ENCODE results near the gene CDK14. TPM values are rescaled to one million over a fixed set of nuclear protein-coding genes. Genes with fewer than 3 reads are reported as not detected.

The CDK14 gene
- total RNA-seq, 6 donors from 2014 or later, result 21.7 to 53.4 (median 37.1) TPM

- H3K4me3 ChIP-seq, result no peak overlapping the region
- 80 to 89% methylated on average over 3 of the region's 3 CpGs for WGBS, 2 donors
- H3K9me3 ChIP-seq, result peaks cover 0 to 6% (median 5%) of the 10 kb centered on the region in 4 donors
- no peak overlapping the region for H3K27ac ChIP-seq
- TF ChIP-seq POLR2A (IDR thresholded peaks at IDR 0.05), result no peak
- no peak for TF ChIP-seq POLR2AphosphoS5 (IDR thresholded peaks at IDR 0.05)
- no peak for TF ChIP-seq EP300 (IDR thresholded peaks at IDR 0.05)
- TF ChIP-seq, protein P1, sequence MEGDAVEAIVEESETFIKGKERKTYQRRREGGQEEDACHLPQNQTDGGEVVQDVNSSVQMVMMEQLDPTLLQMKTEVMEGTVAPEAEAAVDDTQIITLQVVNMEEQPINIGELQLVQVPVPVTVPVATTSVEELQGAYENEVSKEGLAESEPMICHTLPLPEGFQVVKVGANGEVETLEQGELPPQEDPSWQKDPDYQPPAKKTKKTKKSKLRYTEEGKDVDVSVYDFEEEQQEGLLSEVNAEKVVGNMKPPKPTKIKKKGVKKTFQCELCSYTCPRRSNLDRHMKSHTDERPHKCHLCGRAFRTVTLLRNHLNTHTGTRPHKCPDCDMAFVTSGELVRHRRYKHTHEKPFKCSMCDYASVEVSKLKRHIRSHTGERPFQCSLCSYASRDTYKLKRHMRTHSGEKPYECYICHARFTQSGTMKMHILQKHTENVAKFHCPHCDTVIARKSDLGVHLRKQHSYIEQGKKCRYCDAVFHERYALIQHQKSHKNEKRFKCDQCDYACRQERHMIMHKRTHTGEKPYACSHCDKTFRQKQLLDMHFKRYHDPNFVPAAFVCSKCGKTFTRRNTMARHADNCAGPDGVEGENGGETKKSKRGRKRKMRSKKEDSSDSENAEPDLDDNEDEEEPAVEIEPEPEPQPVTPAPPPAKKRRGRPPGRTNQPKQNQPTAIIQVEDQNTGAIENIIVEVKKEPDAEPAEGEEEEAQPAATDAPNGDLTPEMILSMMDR (IDR thresholded peaks at IDR 0.05), result no peak
- no peak for ATAC-seq (ENCODE audit: low FRiP score in 2 of 2)
- H3K27me3 ChIP-seq, result no peaks in the 10 kb centered on the region
- DNase-seq, result no peak
- H3K4me1 ChIP-seq, result no peaks in the 10 kb centered on the region
- no peaks in the 10 kb centered on the region for H3K36me3 ChIP-seq
Measured at GRCh38 chr7:90839727-90840291, 243.7 kb downstream of the CDK14 start.

DNA sequence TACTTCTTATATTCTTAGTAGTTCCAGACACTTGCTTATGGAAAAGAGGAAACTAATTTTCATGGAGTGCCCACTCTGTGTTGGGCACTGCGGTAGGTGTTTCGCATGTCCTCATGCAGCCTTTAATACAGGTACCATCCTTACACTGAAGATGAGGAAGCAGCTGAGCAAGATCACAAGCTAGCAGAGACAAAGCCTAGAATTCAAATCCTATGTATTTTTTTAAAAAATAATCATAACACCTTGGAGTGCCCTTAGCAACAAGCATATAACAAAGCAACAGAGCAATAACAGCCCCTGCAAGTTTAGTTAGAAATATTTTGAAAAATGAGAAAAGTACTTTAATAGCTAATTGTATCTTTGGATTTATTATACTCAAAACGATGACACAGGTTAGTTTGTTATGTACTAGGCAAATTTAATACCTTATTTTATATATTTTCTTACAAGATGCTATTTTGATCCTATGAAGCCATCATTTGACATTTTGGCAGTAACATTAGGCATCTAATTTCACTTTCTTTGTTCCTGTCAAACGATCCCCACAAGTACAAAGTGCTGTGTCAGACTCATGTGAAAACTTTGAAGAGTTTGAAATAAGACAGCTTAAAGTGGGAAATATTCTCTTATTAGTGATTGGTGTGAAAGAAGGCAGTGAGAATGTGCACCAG lies 245.8 kb downstream of the CDK14 start:
- H3K4me1 ChIP-seq, result no peaks in the 10 kb centered on the region
- no peak overlapping the region for H3K27ac ChIP-seq
- TF ChIP-seq POLR2A (IDR thresholded peaks at IDR 0.05) (no peak), POLR2AphosphoS5 (IDR thresholded peaks at IDR 0.05) (no peak), EP300 (IDR thresholded peaks at IDR 0.05) (no peak)
- TF ChIP-seq, protein P1 (IDR thresholded peaks at IDR 0.05), result no peak
- WGBS, 2 donors, result 70 to 81% methylated on average over 4 of the region's 4 CpGs
- DNase-seq (no peak), ATAC-seq (ENCODE audit: low FRiP score in 2 of 2) (no peak)
- no peaks in the 10 kb centered on the region for H3K27me3 ChIP-seq
- H3K9me3 ChIP-seq, result peaks cover 0 to 6% (median 5%) of the 10 kb centered on the region in 4 donors
- H3K4me3 ChIP-seq, result no peak overlapping the region
- no peaks in the 10 kb centered on the region for H3K36me3 ChIP-seq

DNA sequence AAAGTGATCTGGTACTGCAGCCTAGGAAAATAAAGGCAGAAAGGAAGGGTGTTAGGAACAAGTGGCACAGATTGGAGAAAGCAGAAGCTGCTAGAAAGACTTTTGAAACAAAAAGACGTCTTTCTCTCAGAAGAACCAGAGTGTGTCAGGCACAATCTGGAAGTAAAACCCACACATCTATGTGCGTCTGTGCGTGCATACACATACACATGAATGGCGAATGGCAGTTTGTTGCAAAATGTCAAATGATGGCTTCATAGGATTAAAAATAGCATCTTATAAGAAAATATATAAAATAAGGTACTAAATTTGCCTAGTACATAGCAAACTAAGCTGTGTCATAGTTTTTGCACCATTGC lies 246.3 kb downstream of the CDK14 start:
- ATAC-seq (ENCODE audit: low FRiP score in 2 of 2), result no peak
- Histone ChIP-seq H3K4me3 (no peak overlapping the region), H3K27ac (no peak overlapping the region), H3K4me1 (no peaks in the 10 kb centered on the region), H3K9me3 (peaks cover 0 to 6% (median 5%) of the 10 kb centered on the region in 4 donors), H3K36me3 (no peaks in the 10 kb centered on the region), H3K27me3 (no peaks in the 10 kb centered on the region)
- DNase-seq, result no peak
- 88 to 89% methylated on average over 4 of the region's 4 CpGs for WGBS, 2 donors
- no peak for TF ChIP-seq POLR2AphosphoS5 (IDR thresholded peaks at IDR 0.05)
- no peak for TF ChIP-seq POLR2A (IDR thresholded peaks at IDR 0.05)
- TF ChIP-seq, protein P1 (IDR thresholded peaks at IDR 0.05), result no peak
- no peak for TF ChIP-seq EP300 (IDR thresholded peaks at IDR 0.05)

GRCh38 chr7:90843472-90843871 lies 247.4 kb downstream of the CDK14 start:
- ATAC-seq (ENCODE audit: low FRiP score in 2 of 2), result no peak
- no peak for TF ChIP-seq POLR2A (IDR thresholded peaks at IDR 0.05)
- TF ChIP-seq POLR2AphosphoS5 (IDR thresholded peaks at IDR 0.05), result no peak
- TF ChIP-seq, protein P1 (IDR thresholded peaks at IDR 0.05), result no peak
- TF ChIP-seq EP300 (IDR thresholded peaks at IDR 0.05), result no peak
- Histone ChIP-seq H3K27me3 (no peaks in the 10 kb centered on the region), H3K27ac (no peak overlapping the region), H3K4me1 (no peaks in the 10 kb centered on the region), H3K4me3 (no peak overlapping the region), H3K36me3 (no peaks in the 10 kb centered on the region), H3K9me3 (peaks cover 0 to 4% (median 4%) of the 10 kb centered on the region in 4 donors)
- DNase-seq, result no peak

DNA sequence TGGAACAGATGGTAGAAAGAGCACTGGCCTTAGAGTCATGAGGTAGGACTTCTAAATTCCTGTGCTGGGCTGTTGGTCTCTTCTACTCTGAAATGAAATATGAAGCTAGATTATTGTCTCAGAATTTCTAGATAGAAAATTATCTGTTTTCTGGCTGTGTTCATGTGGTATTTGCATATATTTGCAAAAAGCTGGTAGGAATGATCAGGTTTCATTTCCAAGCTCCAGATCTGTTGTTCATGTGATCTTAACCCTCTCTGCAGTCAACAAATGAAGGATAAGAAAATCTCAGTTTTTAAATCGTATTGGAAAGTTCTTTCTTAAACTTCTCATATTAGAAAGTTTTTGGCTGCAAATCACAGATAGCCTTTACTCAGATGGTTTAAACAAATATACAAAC lies 248.3 kb downstream of the CDK14 start:
- Histone ChIP-seq H3K4me1 (no peaks in the 10 kb centered on the region), H3K36me3 (no peaks in the 10 kb centered on the region), H3K27me3 (no peaks in the 10 kb centered on the region), H3K4me3 (no peak overlapping the region), H3K27ac (no peak overlapping the region), H3K9me3 (no peaks in the 10 kb centered on the region)
- DNase-seq, result no peak
- WGBS, 2 donors, result 83 to 95% methylated on average over 1 of the region's 1 CpG
- no peak for ATAC-seq (ENCODE audit: low FRiP score in 2 of 2)
- TF ChIP-seq, protein P1 (IDR thresholded peaks at IDR 0.05), result no peak
- TF ChIP-seq POLR2AphosphoS5 (IDR thresholded peaks at IDR 0.05) (no peak), EP300 (IDR thresholded peaks at IDR 0.05) (no peak), POLR2A (IDR thresholded peaks at IDR 0.05) (no peak)

All from upper lobe of left lung (tissue), 6 donors.